Inflammatory macrophage (primary cell): ENCODE data around the gene SLC25A4.

ENCODE experiments used
- DNase-seq, 2 donors: peaks; one replicate each; pipeline ENCODE4 v3.0.0-alpha.2; 2020 to 2022

Gene SLC25A4

DNA sequence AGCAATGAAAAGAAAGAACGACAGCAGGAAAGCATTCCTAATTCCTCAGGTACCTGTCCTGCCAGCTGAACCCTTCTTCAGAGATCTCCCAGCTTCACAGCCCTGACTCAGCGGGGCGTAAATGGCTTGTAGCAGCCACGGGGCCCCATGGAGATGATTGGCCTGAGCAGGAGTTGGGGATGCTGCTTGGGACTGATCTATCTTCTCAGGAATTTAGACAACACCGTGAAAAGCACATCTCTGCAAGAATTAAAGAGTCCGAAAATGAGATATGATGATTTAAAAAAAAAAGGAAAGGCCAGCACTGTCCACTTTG, 22.5 kb upstream of the SLC25A4 start:
- no peak for DNase-seq

- DNase-seq: no peak
Measured at GRCh38 chr4:185122681-185123345, 20.3 kb upstream of the SLC25A4 start.

- no peak for DNase-seq
Measured at GRCh38 chr4:185124006-185124405, 19.1 kb upstream of the SLC25A4 start.

- no peak for DNase-seq
Measured at GRCh38 chr4:185127021-185127925, 15.8 kb upstream of the SLC25A4 start.

- DNase-seq: no peak
Measured at GRCh38 chr4:185128272-185129119, 14.6 kb upstream of the SLC25A4 start.

DNA sequence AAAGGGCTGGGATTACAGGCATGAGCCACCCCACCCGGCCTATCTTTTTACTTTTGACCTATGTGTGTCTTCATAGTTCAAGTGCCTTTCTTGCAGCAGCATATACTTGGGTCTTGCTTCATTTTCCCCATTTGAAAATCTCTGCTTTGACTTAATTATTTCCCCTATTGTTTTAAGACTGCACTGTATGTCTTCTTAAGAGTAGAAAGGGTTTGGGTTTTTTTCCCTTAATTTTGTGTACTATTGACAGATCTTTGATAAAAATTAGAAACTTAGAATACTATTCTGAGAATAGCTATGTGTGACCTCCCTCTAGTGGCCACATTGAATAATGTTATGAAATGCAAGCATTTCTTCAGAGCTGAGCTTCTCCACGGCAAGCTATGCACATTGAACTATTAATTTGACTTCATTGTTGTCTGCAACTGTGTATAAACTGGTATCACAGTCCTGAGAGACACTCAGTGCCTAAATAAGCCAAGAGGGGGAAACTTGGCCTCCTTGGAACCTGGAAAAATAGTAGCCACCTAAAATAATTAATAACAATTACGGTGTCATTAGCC, 8.7 kb upstream of the SLC25A4 start:
- DNase-seq: peak; percentile 44 to 63

DNA sequence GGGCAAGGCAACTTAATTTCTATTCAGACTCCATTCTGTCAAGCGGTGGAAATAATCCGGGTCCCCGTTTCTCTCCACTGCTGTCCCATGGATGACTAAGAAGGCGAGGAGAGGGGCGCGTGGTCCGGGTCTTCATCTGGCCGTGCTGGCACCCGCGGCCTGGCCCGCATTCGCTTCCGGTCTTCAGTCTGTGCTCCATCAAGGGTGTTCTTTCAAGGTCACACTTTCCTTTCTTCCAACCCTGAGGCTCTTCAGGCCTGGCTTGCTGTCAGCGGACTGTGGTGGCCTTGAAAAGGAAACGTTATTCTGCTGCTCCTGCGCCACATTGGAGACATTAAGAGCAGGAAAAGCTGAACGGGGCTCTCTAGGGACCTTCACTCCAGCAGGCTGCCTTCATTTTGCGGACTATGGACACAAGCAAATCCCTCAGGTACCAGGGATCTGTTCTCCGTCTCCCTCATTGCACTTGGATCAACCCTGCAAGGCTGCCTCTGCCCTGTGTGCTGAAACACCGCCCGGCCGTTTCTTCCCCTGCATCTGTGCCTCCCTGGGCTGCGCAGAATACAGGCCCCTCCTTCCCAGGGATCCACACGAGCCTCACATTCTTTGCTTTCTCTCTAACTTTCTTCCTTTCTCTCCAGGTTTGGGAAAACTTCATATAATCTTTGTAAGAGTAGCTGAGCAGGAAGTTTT, 5.7 kb upstream of the SLC25A4 start:
- no peak for DNase-seq

GRCh38 chr4:185138161-185138560, 4.9 kb upstream of the SLC25A4 start:
- no peak for DNase-seq

- no peak for DNase-seq
Measured at GRCh38 chr4:185139736-185140135, 3.3 kb upstream of the SLC25A4 start.

DNA sequence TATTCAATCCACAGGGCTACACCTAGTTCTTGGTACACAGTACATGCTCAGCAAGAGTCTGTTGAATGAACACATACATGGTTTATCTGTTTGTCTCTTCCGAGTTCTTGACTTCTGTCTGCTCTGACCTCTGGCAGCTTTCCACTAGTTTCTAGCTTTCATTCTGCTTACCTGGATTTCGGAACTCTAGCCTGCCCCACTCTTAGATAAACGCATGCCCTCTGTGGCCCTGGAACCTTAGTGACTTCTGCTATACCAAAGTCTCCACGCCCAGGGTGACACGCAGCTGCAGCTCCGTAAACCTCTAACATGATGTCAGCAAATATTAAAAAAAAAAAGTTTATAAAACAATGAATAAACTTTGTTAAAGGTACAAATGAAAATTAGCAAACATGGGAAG, 1.3 kb upstream of the SLC25A4 start:
- DNase-seq: no peak

DNA sequence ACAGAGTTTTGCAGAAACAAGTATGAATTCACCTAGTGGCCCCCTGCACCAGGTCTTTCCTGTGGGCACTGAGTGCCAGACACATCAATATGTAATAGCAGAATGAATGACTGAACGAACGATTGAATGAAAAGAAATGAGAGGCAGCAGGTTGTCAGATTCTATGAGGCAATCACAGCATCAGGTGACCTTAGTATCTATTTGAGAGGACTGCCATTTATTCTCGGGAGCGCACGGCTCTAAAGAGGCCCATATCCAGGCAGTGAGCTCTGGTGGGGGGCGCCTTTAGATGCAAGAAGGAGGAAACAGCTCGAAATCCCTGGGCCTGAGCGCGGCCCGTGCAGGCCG, 528 bp upstream of the SLC25A4 start:
- DNase-seq: no peak

DNA sequence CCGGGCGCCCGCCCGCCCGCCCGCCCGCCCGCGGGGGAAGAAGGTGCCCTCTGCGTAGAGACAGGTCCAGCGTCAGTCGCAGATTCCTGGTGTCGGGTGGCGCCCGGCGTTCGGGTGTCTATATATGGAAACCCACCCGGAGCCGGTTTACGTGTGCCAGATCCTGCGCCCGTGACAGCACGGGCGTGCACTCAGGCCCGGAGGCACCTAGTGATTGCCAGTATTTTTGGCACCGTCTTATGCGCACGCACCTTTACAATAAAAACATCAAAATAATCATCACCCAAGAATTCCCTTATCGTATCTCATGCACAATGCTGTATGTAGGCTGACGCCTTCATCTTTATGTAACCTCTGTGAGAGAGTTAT, 519 bp downstream of the SLC25A4 start:
- no peak for DNase-seq

- DNase-seq: no peak
Measured at GRCh38 chr4:185144601-185145240, 1.7 kb downstream of the SLC25A4 start.

- DNase-seq: no peak
Measured at GRCh38 chr4:185145572-185145971, 2.5 kb downstream of the SLC25A4 start.

GRCh38 chr4:185149392-185149791, 6.3 kb downstream of the SLC25A4 start:
- DNase-seq: no peak

DNA sequence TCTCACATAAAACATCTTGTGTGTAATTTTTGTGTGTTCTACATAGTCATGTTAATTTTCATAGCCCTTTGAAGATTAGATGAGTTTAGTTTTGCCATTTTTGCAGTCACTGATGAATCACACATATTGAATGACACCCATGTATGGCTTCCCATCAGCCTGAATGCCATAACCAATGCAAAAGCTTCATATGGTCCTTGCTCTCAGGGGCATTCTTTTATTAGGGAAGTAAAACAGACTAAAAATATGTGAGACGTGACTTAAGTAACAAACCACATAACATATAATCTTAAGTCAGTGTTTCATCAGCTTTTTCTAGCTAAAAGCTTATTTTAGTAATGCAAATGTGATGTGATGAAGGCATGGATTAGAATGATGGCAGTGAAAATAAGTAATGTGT, 8.2 kb downstream of the SLC25A4 start:
- no peak for DNase-seq

- peak; percentile 12 to 14 for DNase-seq
Measured at GRCh38 chr4:185165605-185166063, 22.6 kb downstream of the SLC25A4 start.

- DNase-seq: peak in 1 of 2 donors; percentile 7
Measured at GRCh38 chr4:185167234-185167633, 24.2 kb downstream of the SLC25A4 start.

- DNase-seq: no peak
Measured at GRCh38 chr4:185171373-185172071, 28.5 kb downstream of the SLC25A4 start.

GRCh38 chr4:185179488-185179887, 36.4 kb downstream of the SLC25A4 start:
- no peak for DNase-seq

GRCh38 chr4:185182239-185182638, 39.2 kb downstream of the SLC25A4 start:
- no peak for DNase-seq
